GM12801 (cell line): ENCODE measurements around the gene DCST2.

Experiments used
- TF ChIP-seq, protein P1 (sequence below): IDR thresholded peaks from one replicate; pipeline ENCODE4 v1.5.1; 2011; ENCODE audit warnings: control low read depth; ENCODE audit not compliant: insufficient read length; ENCODE audit errors: extremely low read depth

DCST2 gene

DNA sequence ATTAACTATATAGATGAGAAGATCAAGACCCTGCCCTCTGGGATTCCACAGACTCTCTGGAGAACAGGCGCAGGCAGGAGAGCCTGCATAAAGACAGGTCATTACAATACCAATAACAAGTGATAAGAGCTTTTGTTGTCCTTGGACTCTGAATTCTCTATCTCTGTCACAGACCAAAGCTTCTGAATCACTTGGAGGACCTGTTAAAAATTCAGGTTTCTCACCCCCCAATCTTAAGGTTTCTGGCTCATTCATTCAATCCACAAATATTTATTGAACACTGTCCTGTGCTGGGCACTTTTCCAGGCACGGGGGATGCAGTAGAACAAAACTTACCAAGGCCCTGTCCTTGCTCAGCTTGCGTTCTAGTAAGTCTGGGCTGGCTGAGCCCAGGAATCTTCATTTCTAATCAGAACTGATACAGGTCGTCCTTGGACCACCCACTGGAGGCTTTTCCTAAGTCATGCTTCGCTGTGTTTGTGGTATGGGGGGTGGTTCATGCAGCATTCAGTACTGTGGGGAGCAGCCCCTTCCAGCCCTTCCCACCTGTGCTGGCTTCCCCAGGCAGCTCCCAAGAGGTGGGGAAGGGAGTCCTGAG lies 31.4 kb upstream of the DCST2 start:
- TF ChIP-seq, protein P1, sequence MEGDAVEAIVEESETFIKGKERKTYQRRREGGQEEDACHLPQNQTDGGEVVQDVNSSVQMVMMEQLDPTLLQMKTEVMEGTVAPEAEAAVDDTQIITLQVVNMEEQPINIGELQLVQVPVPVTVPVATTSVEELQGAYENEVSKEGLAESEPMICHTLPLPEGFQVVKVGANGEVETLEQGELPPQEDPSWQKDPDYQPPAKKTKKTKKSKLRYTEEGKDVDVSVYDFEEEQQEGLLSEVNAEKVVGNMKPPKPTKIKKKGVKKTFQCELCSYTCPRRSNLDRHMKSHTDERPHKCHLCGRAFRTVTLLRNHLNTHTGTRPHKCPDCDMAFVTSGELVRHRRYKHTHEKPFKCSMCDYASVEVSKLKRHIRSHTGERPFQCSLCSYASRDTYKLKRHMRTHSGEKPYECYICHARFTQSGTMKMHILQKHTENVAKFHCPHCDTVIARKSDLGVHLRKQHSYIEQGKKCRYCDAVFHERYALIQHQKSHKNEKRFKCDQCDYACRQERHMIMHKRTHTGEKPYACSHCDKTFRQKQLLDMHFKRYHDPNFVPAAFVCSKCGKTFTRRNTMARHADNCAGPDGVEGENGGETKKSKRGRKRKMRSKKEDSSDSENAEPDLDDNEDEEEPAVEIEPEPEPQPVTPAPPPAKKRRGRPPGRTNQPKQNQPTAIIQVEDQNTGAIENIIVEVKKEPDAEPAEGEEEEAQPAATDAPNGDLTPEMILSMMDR, result no peak

DNA sequence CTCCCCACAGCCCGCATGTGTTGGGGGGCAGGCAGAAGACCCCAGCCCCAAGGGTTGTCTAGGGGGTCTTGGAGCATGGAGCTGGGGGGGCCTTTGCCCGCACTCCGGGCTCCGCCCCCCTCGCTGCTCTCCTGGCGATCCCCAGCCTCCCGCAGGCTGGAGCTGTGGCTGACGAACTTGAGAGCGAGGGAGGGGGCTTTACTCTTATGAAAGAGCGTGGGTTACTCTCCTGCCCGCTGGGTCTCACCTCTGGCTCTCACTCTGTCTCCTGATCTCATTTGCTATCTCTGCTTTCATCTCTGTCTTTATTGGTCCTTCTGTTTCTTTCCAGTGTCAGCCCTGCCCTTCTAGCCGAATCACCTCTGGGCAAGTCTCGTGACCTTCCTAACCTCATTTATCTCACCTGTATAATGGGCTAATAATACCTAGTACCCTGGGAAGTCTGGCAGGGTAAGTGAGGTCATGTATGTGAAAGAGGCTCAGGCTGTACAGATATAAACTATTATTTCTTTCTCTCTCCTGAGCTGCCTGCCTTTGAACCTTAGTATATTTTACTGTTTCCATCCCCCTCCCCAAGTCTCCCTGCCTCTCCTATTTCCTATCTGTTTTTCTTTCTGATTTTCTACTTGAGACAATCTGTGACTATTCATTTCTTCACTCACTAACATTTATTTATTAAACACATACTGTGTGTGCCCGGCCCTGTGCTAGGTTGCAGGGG lies 30.7 kb upstream of the DCST2 start:
- TF ChIP-seq, protein P1, result no peak

DNA sequence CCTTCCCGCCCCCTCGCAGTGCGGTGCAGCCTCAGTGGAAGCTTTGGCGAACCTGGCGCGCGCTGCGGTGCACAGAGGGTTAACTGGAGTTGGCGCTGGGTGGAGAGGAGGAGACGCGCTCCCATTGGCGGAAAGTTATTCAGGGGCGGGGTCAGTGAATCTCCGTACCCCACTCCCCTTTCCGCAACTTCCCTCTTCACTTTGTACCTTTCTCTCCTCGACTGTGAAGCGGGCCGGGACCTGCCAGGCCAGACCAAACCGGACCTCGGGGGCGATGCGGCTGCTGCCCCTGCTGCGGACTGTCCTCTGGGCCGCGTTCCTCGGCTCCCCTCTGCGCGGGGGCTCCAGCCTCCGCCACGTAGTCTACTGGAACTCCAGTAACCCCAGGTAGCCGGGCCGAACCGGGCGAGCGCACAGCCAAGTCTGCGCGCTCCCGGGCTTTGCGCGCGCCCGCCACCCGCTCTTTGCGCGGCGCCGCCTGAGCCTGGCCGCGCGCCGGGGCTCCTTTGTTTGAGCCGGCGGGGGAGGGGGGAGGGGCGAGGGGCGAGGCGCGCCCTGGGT lies 30.0 kb upstream of the DCST2 start, which contains the start of gene EFNA4:
TSS of gene EFNA4 (plus strand) at position 191 of the 561 bp plus-strand sequence. CDS start at position 275, 84 bp downstream.
- TF ChIP-seq, protein P1, result no peak

DNA sequence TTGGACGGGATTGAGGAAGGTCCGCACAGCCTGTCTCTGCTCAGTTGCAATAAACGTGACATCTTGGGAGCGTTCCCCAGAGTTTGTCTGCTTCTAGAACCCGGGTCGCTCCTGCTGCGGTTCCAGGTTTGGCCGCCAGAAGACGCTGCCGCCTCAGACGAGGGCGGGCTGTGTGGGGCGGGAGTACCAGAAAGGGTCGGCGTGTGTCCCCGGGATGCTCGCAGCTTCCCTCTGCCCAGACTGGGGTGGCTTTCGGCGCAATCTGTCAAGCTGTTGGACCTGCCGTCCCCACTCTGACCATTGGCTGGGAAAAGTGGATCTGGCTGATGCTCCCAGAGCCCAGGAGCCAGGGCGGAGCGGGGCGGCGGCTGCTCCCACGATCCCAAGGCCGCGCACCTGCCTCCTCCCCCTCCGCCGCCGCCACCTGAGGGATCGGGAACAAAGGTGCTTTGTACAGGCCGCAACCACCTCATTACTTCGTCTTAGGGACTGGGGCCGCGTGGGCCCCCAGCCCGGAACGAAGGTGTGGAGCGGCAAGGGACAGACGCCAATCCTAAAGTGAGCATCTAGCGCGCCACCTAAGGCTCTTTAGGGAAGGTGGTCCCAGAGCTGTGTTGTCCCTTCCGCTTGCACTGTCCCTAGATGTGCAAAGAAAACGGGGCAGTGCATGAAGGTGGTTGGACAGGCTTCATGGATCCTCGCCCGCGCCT lies 29.3 kb upstream of the DCST2 start:
- TF ChIP-seq, protein P1, result peak; percentile 83

DNA sequence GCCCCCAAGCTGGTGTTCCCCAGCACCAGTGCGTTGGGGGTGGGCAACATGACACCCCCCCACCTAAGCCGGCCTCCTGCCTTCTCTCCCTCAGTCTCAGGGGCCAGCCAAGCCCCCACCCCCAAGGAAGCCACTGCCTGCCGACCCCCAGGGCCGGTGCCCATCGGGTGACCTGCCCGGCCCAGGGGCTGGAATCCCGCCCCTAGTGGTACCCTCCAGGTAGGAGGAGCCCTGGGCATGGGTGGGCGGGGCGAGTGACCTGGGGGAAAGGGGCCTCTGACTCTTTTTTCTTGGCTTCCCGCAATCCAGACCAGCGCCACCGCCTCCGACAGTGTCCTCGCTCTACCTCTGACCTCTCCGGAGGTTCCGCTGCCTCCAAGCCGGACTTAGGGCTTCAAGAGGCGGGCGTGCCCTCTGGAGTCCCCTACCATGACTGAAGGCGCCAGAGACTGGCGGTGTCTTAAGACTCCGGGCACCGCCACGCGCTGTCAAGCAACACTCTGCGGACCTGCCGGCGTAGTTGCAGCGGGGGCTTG lies 28.6 kb upstream of the DCST2 start:
- TF ChIP-seq, protein P1, result no peak

DNA sequence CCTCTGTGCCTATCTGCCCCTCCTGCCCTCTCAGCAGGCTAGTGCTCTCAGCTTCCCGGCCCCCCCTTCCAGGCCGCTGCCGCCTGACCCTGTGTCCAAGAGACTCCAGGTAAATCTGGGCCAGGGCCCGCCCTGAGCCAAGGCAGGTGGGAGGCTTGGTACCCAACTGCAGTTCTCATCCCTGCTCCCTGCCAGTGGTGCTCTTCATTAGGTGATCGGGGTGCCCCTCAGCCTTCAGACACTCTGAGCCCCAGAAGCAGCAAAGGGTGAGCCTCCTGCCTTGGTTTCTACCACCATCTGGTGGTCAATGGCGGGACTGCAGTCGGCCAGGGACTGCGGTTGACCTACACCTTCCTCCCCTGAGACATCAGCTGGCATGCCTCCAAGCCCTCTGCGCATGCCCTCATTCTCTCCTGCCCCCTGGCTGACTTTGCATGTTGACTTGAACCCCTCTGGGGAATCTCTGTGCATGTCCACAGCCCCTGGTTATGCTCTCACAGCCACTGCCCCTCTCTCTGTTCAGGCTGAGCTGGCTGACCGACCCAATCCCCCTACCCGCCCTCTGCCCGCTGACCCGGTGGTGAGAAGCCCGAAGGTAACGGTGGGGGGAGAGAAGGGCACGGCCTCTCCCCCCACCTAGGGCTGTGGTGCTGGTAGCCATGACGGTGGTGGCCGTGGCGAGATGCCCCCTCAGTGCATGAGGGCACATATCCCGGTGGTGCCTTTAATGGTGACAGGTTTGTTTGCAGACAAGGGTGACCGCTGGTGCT lies 28.0 kb upstream of the DCST2 start:
- TF ChIP-seq, protein P1, result peak; percentile 85
